MM.1S (cell line): ENCODE data around the gene ELOVL1.

ENCODE experiments used
- CTCF ChIP-seq: fragments of 300-600 bp; sonication (generic); IDR thresholded peaks from 2 replicates; pipeline ENCODE4 v1.5.1; 2016; ENCODE audit warnings: antibody characterized with exemption, low read length, mixed read lengths
- EZH2 ChIP-seq: fragments of 300-600 bp; sonication (generic); optimal IDR thresholded peaks from 2 replicates; pipeline ENCODE3; 2017; ENCODE audit warnings: low read depth, mild to moderate bottlenecking, antibody characterized with exemption, low read length, mixed read lengths
- EZH2phosphoT487 ChIP-seq: fragments of 300-600 bp; sonication (generic); IDR thresholded peaks from 2 replicates; pipeline ENCODE4 v1.6.1; 2018; ENCODE audit warnings: antibody characterized with exemption, low read length

GRCh38 chr1:43352881-43353280 is 14.9 kb downstream of the ELOVL1 start:
- no peak for TF ChIP-seq EZH2
- TF ChIP-seq CTCF, result no peak
- TF ChIP-seq EZH2phosphoT487, result no peak
